GM12873 (cell line): ENCODE results near the gene LENG1.

Source experiments
- CTCF ChIP-seq: IDR thresholded peaks from 2 replicates; pipeline ENCODE4 v1.5.1; 2012; ENCODE audit warnings: low read depth, mild to moderate bottlenecking, moderate library complexity, low read length, control low read depth; ENCODE audit not compliant: insufficient read depth; ENCODE audit errors: missing control alignments

The LENG1 gene

GRCh38 chr19:54178581-54179261, 19.2 kb upstream of the LENG1 start:
- no peak for TF ChIP-seq CTCF

- no peak for TF ChIP-seq CTCF
Measured at GRCh38 chr19:54173951-54174834, 14.7 kb upstream of the LENG1 start.

GRCh38 chr19:54173359-54173699, 13.8 kb upstream of the LENG1 start:
- TF ChIP-seq CTCF = no peak

- TF ChIP-seq CTCF = peak; percentile 28
Measured at GRCh38 chr19:54172471-54173358, 13.2 kb upstream of the LENG1 start, which contains the start of gene TMC4. Gene TMC4 (minus strand): TSS chr19:54173160. CDS start chr19:54173117, 43 bp downstream.

GRCh38 chr19:54169149-54169740, 9.7 kb upstream of the LENG1 start:
- no peak for TF ChIP-seq CTCF

- TF ChIP-seq CTCF = peak; percentile 93
Measured at GRCh38 chr19:54168174-54168917, 8.8 kb upstream of the LENG1 start.
